Esophagus muscularis mucosa (tissue), 3 donors: ENCODE data around the gene VSIG8.

Experiments used
- POLR2A ChIP-seq: fragments of 450-650 bp; IDR thresholded peaks from one replicate; pipeline ENCODE4 v1.6.1; 2017; ENCODE audit warnings: antibody characterized with exemption, moderate library complexity, mild to moderate bottlenecking, low read depth
- POLR2AphosphoS5 ChIP-seq, 2 donors: sonication (generic); formaldehyde crosslinking; IDR thresholded peaks; one replicate each; pipeline ENCODE4 v1.6.1; 2017; ENCODE audit warnings: antibody characterized with exemption in 2 of 2
- TF ChIP-seq, protein P1 (sequence below), 3 experiments: fragments of 200-600 bp in 2 of 3; fragments of 450-650 bp in 1 of 3; sonication (generic) in 2 of 3; IDR thresholded peaks; one replicate each; pipeline ENCODE4 v1.5.1; 2017 to 2019; ENCODE audit warnings: antibody characterized with exemption in 3 of 3, mild to moderate bottlenecking in 2 of 3, moderate library complexity in 1 of 3

DNA sequence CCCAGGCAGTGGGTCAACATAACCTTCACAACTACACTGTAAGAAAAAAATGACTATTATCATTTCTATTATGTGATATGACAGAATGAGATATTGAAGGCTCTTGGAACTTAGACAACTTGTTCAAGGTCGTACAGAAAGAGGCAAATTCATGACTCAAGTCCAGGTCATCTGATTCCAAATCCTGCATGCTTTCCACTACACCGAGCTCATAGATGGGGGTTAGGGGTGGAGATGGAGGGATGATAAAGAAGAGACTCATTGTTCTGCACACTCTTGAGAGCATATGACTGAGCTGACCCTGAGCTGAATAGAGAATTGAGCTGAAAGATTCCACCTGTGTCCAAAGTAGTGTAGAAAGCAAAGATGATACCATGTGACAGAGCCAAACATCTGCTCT, 57.5 kb downstream of the VSIG8 start:
- TF ChIP-seq, protein P1, sequence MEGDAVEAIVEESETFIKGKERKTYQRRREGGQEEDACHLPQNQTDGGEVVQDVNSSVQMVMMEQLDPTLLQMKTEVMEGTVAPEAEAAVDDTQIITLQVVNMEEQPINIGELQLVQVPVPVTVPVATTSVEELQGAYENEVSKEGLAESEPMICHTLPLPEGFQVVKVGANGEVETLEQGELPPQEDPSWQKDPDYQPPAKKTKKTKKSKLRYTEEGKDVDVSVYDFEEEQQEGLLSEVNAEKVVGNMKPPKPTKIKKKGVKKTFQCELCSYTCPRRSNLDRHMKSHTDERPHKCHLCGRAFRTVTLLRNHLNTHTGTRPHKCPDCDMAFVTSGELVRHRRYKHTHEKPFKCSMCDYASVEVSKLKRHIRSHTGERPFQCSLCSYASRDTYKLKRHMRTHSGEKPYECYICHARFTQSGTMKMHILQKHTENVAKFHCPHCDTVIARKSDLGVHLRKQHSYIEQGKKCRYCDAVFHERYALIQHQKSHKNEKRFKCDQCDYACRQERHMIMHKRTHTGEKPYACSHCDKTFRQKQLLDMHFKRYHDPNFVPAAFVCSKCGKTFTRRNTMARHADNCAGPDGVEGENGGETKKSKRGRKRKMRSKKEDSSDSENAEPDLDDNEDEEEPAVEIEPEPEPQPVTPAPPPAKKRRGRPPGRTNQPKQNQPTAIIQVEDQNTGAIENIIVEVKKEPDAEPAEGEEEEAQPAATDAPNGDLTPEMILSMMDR (IDR thresholded peaks at IDR 0.05): no peak
- TF ChIP-seq POLR2A: no peak
- no peak for TF ChIP-seq POLR2AphosphoS5 (IDR thresholded peaks at IDR 0.05)
